Body of pancreas (tissue), 4 donors: ENCODE data around the gene FOXD3. TPM values are rescaled to one million over a fixed set of nuclear protein-coding genes. Genes with fewer than 3 reads are reported as not detected.

Experiments used
- ATAC-seq: fragments of 150-250 bp; one replicate; pipeline ENCODE4 v1.9.1; 2016
- DNase-seq, 4 donors: peaks; one replicate each; pipeline ENCODE4 v3.0.0-alpha.2; 2019
- H3K27ac ChIP-seq, 4 donors: fragments of 200-600 bp; sonication (generic); 1 replicate in 3 of 4; 2 replicates in 1 of 4; pipeline versions ENCODE4 v1.5.1 to v1.6.1; 2016 to 2019; ENCODE audit warnings: mild to moderate bottlenecking in 1 of 4, mixed read lengths in 1 of 4, moderate library complexity in 1 of 4
- H3K27me3 ChIP-seq, 2 donors: fragments of 200-600 bp; sonication (generic); one replicate each; pipeline ENCODE4 v1.6.0; 2016; ENCODE audit warnings: mild to moderate bottlenecking in 1 of 2
- H3K36me3 ChIP-seq, 2 donors: fragments of 200-600 bp; sonication (generic); replicated peaks in 1 of 2; 2 replicates each; pipeline ENCODE4 v1.5.1; 2016; ENCODE audit warnings: low read depth in 2 of 2; ENCODE audit not compliant: insufficient read depth in 1 of 2
- H3K4me1 ChIP-seq: fragments of 200-600 bp; sonication (generic); one replicate; pipeline ENCODE4 v1.6.0; 2016
- H3K4me3 ChIP-seq, 2 donors: fragments of 200-600 bp; sonication (generic); 1 replicate in 1 of 2; 2 replicates in 1 of 2; pipeline ENCODE4 v1.5.1; 2016 to 2019
- H3K9me3 ChIP-seq, 3 donors: fragments of 200-600 bp; sonication (generic); 1 replicate in 2 of 3; 2 replicates in 1 of 3; pipeline ENCODE4 v1.5.1; 2016
- CTCF ChIP-seq, 7 experiments: fragments of 450-650 bp in 4 of 7; fragments of 200-600 bp in 3 of 7; sonication (generic) in 3 of 7; IDR thresholded peaks; one replicate each; pipeline ENCODE4 v1.5.1; 2016 to 2019; ENCODE audit warnings: antibody characterized with exemption in 7 of 7
- POLR2A ChIP-seq, 3 donors: fragments of 450-650 bp; IDR thresholded peaks; one replicate each; pipeline ENCODE4 v1.6.1; 2016; ENCODE audit warnings: antibody characterized with exemption in 3 of 3, mild to moderate bottlenecking in 2 of 3
- WGBS, 2 donors: methylation state at CpG; one replicate each; pipeline ENCODE4 v1.1.5; 2017; 5-methylcytosine and 5-hydroxymethylcytosine counted together
- intact Hi-C: fragments of 100-400 bp; cut with DNase I; formaldehyde crosslinking; loops from one replicate; pipeline ENCODE4 v1.15.1; 2023
- total RNA-seq, 2 donors: library from RNA; depleted of rRNA; stranded (reverse); fragments of >200 nt; gene quantifications; one replicate each; pipeline ENCODE4 v1.1.0, GENCODE V29; 2016

The FOXD3 gene
- total RNA-seq, 2 donors from 2014 or later, result 0.26 TPM; not detected in 1

- H3K9me3 ChIP-seq, result no peaks in the 10 kb centered on the region
- H3K27me3 ChIP-seq, result peaks cover 8 to 73% of the 10 kb centered on the region in 2 donors
- ATAC-seq (peak; percentile 59), DNase-seq (peak; percentile 43 to 66 (median 60))
- 8 to 11% methylated on average over 25 of the region's 25 CpGs for WGBS, 2 donors
- peaks cover 22% of the 10 kb centered on the region for H3K4me1 ChIP-seq
- no peak overlapping the region for H3K27ac ChIP-seq
- intact Hi-C loops, result no loop called here
- TF ChIP-seq POLR2A (IDR thresholded peaks at IDR 0.05) (no peak), CTCF (IDR thresholded peaks at IDR 0.05) (peak; percentile 51 to 74 (median 55))
- H3K4me3 ChIP-seq, result no peak overlapping the region
- H3K36me3 ChIP-seq, result no peaks in the 10 kb centered on the region
Measured at GRCh38 chr1:63327417-63328054, 5.2 kb downstream of the FOXD3 start.

DNA sequence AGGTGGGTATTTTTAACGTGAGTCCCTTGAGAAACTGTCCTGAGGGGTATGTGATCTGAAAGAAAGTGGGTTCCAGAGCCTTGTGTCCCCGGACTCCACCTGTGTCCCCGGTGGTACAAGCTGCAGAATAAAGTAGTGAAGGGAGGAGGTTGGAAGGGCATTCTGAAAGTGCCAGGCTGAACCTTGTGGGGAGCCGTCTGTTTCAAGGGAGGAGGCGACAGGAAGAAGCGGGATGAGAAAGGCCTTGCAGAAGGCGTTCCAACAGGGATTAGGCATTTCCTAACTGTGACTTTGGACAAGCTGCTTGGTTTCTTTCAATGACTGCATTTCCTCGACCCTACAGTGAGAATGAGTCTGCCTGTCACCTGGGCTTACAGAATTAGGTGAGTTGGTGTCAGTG is 5.8 kb downstream of the FOXD3 start:
- Histone ChIP-seq H3K27me3 (peaks cover 8 to 67% of the 10 kb centered on the region in 2 donors), H3K4me1 (peaks cover 16% of the 10 kb centered on the region), H3K9me3 (no peaks in the 10 kb centered on the region), H3K36me3 (no peaks in the 10 kb centered on the region), H3K4me3 (no peak overlapping the region), H3K27ac (no peak overlapping the region)
- DNase-seq (no peak), ATAC-seq (no peak)
- intact Hi-C loops, result no loop called here
- WGBS, 2 donors, result 52 to 61% methylated on average over 8 of the region's 8 CpGs
- TF ChIP-seq POLR2A (IDR thresholded peaks at IDR 0.05) (no peak), CTCF (IDR thresholded peaks at IDR 0.05) (no peak)

DNA sequence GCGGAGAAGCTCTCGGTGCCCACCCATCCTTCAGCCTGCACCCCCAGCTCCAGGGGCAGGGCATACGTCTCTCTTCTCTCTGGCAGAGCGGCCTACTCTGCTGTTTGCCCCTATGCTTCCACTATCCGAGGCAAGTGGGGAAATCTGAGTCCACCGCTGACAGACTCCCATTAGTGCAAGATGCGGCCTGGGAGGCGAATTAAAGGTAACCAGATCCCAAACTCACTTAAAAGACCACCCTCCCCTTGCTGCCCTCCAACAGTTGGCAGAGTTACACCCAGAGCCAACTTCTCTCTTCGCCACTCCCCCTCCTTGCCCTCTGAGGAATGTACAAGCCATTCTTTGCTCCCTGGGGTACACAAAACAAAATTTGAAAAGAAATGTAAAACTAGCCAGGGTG is 6.4 kb downstream of the FOXD3 start:
- Histone ChIP-seq H3K27me3 (peaks cover 6 to 60% of the 10 kb centered on the region in 2 donors), H3K9me3 (no peaks in the 10 kb centered on the region), H3K4me3 (no peak overlapping the region), H3K4me1 (peaks cover 16% of the 10 kb centered on the region), H3K27ac (no peak overlapping the region), H3K36me3 (no peaks in the 10 kb centered on the region)
- WGBS, 2 donors, result 82 to 88% methylated on average over 9 of the region's 9 CpGs
- DNase-seq (no peak), ATAC-seq (no peak)
- TF ChIP-seq POLR2A (IDR thresholded peaks at IDR 0.05) (no peak), CTCF (IDR thresholded peaks at IDR 0.05) (no peak)
- intact Hi-C loops, result no loop called here

DNA sequence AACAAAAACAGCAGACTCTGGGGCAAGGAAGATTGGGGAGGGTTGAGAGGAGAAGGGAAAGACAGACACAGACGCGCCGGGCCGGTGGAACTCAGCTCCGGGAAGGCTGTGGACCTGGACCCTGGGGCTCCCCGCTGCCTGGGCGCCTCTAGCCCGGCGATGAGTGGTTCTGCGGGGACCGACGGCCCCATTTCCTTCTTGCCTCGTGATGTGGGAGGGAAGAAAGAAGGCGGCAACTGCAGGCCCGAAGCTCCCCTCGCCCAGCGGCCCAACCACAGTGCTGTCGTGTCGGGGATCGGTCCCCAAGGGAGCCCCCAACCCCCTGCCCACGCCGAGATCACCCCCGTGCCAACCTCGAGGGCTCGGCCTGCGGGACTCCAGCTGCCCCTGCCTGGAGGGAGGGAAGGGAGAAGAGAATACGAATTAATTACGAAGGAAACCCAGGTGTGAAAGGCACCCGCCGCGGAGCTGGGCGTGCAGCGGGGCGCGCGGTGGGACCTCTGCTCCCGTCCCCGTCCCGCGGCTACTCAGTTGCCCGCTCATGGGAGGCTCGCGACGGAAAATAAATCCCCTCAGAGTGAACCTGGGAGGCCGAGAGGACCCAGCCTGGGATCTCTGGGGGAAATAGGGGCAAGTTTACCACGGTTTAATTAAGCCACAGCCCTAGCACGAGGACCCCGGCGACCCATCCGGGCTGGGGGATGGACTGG is 7.4 kb downstream of the FOXD3 start:
- no peak for TF ChIP-seq CTCF (IDR thresholded peaks at IDR 0.05)
- TF ChIP-seq POLR2A (IDR thresholded peaks at IDR 0.05), result no peak
- Histone ChIP-seq H3K4me1 (peaks cover 9% of the 10 kb centered on the region), H3K4me3 (no peak overlapping the region), H3K27me3 (peaks cover 0 to 51% of the 10 kb centered on the region in 2 donors), H3K27ac (no peak overlapping the region), H3K36me3 (no peaks in the 10 kb centered on the region), H3K9me3 (no peaks in the 10 kb centered on the region)
- WGBS, 2 donors, result 7 to 12% methylated on average over 33 to 49 of the region's 50 CpGs
- DNase-seq, result no peak
- intact Hi-C loops, result no loop called here
- ATAC-seq, result no peak
